ENCODE data around the gene ADCY2. TPM values are rescaled to one million over a fixed set of nuclear protein-coding genes. Genes with fewer than 3 reads are reported as not detected.
A peak's percentile ranks its signal among the peaks of the same experiment; 100 is the strongest.

The ADCY2 gene
- total RNA-seq, 1 experiment from 2014 or later, result 31.3 TPM

DNA sequence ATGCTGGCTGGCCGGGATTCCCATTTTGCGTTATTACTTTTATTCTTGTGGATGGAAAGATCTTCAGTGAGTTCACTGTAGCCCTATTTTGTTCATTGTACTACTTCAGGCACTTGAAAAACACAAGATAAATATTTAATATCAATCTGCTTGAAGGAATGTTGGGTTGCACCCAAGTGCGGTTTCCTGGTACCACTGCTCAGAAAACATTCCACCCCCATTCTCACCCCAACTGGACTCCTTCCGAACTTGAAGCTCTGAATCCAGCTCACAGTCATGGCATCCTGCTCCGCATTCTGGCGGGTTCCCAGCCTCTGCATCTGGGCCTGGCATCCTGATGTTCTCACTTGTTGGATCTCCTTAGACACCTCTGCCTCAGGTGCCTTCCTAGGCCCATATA lies 351.8 kb downstream of the ADCY2 start:
- no peak overlapping the region for H3T11ph ChIP-seq (ENCODE audit: low read length)
- H3K4me3 Mint-ChIP-seq, result no peak overlapping the region
- no peak overlapping the region for H3K14ac ChIP-seq (ENCODE audit: insufficient read depth, low read length)
- H4K91ac ChIP-seq (ENCODE audit: insufficient read length, low read depth, low read length), result no peak overlapping the region
- no peak overlapping the region for H3K27ac ChIP-seq (ENCODE audit: insufficient read length, low read depth, low read length)
- no peak overlapping the region for H3K9ac ChIP-seq (ENCODE audit: extremely low read depth, insufficient read length, low read length)
- H3K79me2 ChIP-seq (ENCODE audit: insufficient read depth, low read length), result no peaks in the 10 kb centered on the region
- no peak overlapping the region for H2BK5ac ChIP-seq (ENCODE audit: insufficient read length, low read length)
- no peak overlapping the region for H2AFZ ChIP-seq (ENCODE audit: low read length)
- H3K56ac ChIP-seq (ENCODE audit: insufficient read length, low read depth, low read length), result no peak overlapping the region
- H3K36me3 Mint-ChIP-seq (ENCODE audit: insufficient read depth in 1 of 3, low read depth in 3 of 3), result peaks cover 0 to 6% (median 4%) of the 10 kb centered on the region in 3 experiments; a peak in 4 of 7 replicates
- no peak overlapping the region for H2BK12ac ChIP-seq (ENCODE audit: insufficient read length, low read depth, low read length)
- H3K4me1 Mint-ChIP-seq, result peaks cover 2 to 5% of the 10 kb centered on the region in 2 experiments
- H4K20me1 ChIP-seq (ENCODE audit: control insufficient read depth, insufficient read depth, insufficient read length), result no peaks in the 10 kb centered on the region
- no peak overlapping the region for H2AK5ac ChIP-seq (ENCODE audit: insufficient read length, low read length)
- H2BK20ac ChIP-seq (ENCODE audit: low read depth, low read length, poor library complexity, severe bottlenecking), result no peak overlapping the region
- no peaks in the 10 kb centered on the region for H3K27me3 Mint-ChIP-seq (ENCODE audit: low read depth)
- no peak overlapping the region for H2BK120ac ChIP-seq (ENCODE audit: low read depth, low read length, poor library complexity, severe bottlenecking)
- no peak overlapping the region for H3K4me2 ChIP-seq (ENCODE audit: insufficient read depth, insufficient read length, low read length)
- H3K4me1 ChIP-seq (ENCODE audit: insufficient read depth, low read length), result no peaks in the 10 kb centered on the region
- no peak overlapping the region for H3K4ac ChIP-seq (ENCODE audit: low read depth, low read length)
- no peaks in the 10 kb centered on the region for H3K23me2 ChIP-seq (ENCODE audit: insufficient read length, low read depth, low read length, poor library complexity, severe bottlenecking)
- no peak overlapping the region for H3K18ac ChIP-seq (ENCODE audit: insufficient read length, low read depth, low read length)
- H4K8ac ChIP-seq (replicated peaks; ENCODE audit: insufficient read length, low read depth, low read length), result no peak overlapping the region
- TF ChIP-seq, protein P1, sequence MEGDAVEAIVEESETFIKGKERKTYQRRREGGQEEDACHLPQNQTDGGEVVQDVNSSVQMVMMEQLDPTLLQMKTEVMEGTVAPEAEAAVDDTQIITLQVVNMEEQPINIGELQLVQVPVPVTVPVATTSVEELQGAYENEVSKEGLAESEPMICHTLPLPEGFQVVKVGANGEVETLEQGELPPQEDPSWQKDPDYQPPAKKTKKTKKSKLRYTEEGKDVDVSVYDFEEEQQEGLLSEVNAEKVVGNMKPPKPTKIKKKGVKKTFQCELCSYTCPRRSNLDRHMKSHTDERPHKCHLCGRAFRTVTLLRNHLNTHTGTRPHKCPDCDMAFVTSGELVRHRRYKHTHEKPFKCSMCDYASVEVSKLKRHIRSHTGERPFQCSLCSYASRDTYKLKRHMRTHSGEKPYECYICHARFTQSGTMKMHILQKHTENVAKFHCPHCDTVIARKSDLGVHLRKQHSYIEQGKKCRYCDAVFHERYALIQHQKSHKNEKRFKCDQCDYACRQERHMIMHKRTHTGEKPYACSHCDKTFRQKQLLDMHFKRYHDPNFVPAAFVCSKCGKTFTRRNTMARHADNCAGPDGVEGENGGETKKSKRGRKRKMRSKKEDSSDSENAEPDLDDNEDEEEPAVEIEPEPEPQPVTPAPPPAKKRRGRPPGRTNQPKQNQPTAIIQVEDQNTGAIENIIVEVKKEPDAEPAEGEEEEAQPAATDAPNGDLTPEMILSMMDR (conservative IDR thresholded peaks at IDR 0.05), result no peak
- H3K27me3 ChIP-seq (ENCODE audit: insufficient read depth, low read length), result no peaks in the 10 kb centered on the region
- no peaks in the 10 kb centered on the region for H3K79me1 ChIP-seq (ENCODE audit: insufficient read depth, low read depth, low read length, poor library complexity, severe bottlenecking)
- no peak overlapping the region for H2BK15ac ChIP-seq (ENCODE audit: low read depth, low read length)
- H4K5ac ChIP-seq (ENCODE audit: insufficient read length, low read depth, low read length), result no peak overlapping the region
- peak overlapping the region in 1 of 3 experiments; percentile 21; a peak in 2 of 7 replicates for H3K27ac Mint-ChIP-seq
- no peak overlapping the region for H3K23ac ChIP-seq (ENCODE audit: insufficient read length, low read depth, low read length)
- WGBS (ENCODE audit: extremely low coverage, insufficient read length, low lambda C conversion rate), result no CpG with 5 or more reads among the region's 6 CpGs
- DNase-seq, result no peak
- no peaks in the 10 kb centered on the region for H3K9me3 ChIP-seq (ENCODE audit: control insufficient read depth, low read depth, low read length)
- no peaks in the 10 kb centered on the region for H3K9me3 Mint-ChIP-seq

Data from H9 (cell line).